GM19043 (cell line): ENCODE results near the gene TSC22D2.

Source experiments
- ATAC-seq: cut with Tn5 transposase; IDR thresholded peaks from one replicate; pipeline ENCODE4 v1.9.1; 2021; ENCODE audit warnings: low read depth; ENCODE audit not compliant: unreplicated experiment

The TSC22D2 gene

GRCh38 chr3:150410311-150411105, 2.4 kb downstream of the TSC22D2 start:
- ATAC-seq: no peak

GRCh38 chr3:150411106-150411460, 3.0 kb downstream of the TSC22D2 start:
- ATAC-seq: no peak

DNA sequence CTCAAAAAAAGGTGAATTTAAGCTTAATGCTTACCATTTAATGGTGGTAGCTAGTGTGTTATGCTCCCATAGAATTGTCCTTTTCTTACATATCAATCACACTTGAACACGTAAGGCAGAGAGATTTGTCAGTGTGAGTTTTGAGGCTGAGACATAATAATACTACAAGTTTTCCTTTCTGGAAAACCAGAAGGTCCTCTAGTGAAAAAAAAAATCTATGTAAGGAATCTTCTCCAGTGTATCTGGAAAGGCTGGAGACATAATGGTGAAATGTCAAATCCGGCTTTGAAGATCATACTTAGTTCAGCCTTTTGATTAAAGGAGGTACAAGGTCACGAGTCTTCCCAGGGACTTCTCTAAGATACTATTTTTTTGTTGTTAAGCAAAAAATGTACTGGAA, 3.4 kb downstream of the TSC22D2 start:
- no peak for ATAC-seq

GRCh38 chr3:150411976-150412375, 3.9 kb downstream of the TSC22D2 start:
- ATAC-seq: no peak

DNA sequence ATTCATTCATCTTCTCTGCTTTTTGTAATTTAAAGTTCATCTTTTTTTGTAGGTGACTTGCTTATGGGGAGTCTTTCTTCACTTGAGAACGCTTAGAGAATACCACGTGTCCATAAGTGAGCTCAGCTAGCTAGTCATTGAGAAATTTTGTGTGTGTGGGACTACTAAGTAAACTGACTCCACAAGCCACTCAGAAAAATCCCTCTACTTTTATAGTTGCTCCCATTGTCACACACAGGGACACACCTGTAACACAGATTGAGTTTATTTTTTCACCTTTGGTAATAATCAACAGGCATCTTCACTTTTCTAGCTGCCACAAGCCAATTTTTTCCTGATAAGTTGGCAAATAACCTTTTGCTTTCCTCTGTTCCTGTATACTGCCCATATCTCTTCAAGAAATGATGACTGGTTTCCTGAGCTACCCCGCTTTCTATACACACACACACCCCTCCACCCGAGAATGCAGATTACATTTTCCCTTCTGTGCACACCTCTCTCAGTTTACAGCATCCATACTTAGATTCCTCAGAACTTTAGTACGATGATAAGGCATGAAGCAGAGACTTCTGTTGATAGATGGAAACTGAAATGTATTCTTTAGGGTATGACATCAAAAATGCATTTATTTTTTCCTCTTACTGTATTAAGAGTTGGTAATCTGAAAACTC, 4.6 kb downstream of the TSC22D2 start:
- no peak for ATAC-seq

DNA sequence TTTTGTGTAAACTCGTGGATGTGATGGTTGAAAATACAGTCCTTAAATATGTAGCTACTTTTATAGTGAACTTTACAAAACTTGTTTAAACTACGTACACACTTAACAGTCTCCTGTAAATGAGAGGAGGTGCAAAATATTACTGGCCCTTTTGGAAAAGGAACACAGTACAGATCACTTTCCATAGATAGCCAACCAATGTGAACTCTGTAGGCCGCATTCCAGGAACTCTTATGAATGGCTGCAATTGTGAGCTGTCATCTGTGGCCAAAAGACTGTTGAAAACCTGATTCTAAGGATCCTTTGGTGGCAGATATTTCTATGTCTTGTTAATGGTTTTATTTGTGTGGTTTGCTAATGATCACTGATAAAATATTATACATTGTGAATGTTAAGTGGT, 6.2 kb downstream of the TSC22D2 start:
- no peak for ATAC-seq

GRCh38 chr3:150414959-150415358, 6.9 kb downstream of the TSC22D2 start:
- ATAC-seq: no peak

DNA sequence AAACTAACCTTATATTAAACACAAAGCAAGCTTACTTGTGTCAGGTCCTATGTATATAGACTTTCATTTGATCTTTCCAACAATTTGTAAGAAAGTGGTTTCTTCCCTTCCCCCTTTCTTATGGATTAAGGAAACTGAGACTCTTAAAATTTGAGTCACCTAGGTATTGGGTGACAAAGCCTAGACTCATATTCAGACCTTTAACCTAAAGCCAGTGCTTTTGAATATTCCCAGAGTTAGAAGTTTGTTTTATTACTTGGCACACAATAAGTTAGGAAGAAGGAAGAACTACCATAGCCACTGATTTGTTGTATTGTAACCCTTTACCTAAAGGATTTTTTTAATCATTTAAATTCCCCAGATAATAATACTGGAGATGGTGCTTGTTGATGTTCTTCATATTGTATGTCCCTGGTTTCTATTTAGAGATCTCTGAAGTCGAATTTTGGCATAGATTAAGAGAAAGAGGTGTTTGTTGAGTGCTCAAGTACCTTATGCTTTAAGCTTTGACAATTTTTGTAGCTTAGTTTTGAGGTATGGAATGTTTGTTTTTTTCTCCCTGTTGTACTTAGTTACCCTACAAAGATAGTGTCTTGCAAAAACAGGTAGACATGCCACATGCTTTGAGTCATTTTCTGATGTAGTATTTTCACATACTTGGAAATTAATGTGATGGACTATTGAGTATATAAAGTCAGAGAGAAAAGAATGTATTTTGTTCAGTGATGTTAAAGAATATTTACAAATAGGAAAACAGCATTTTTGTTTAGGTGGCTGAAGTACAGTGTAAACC, 11.2 kb downstream of the TSC22D2 start:
- no peak for ATAC-seq

DNA sequence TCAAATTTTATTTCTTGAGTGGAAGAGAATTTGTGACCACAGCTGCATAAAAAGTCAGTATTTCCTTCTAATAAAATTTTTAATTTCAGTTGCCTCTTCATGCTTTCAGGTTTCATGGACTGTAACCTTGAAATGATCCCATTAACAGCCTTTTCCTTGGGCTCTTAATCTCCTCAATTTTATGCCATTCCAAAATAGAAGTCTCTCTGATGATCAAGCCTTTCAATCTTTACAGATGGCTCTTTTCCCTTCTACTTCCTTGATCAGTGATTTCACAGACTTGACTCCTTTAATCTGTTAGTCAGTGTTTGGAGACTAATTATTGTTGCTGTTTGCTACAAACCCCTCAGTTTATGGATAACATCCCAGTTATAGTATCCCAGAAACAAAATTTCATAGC, 11.9 kb downstream of the TSC22D2 start:
- ATAC-seq: no peak

DNA sequence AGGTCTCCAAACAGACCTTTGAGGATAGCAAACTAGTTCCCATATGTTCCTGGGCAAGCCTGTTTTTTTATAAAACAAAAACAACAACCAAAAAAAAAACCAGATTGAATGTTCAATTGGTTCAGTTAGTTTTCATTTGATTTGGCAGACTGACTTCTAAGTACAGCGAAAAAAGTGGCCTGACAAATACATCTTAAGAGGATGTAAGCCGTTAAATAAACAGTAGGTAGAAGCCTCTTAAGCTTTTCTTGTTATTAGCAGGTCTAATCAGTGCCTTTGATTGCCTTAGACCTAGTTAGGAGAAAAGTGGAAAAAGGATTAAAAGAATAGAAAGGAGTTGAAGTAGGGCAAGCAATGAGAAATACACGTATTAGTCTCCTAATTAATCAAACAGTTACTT, 13.2 kb downstream of the TSC22D2 start:
- ATAC-seq: no peak

- ATAC-seq: no peak
Measured at GRCh38 chr3:150421799-150422548, 13.9 kb downstream of the TSC22D2 start.

DNA sequence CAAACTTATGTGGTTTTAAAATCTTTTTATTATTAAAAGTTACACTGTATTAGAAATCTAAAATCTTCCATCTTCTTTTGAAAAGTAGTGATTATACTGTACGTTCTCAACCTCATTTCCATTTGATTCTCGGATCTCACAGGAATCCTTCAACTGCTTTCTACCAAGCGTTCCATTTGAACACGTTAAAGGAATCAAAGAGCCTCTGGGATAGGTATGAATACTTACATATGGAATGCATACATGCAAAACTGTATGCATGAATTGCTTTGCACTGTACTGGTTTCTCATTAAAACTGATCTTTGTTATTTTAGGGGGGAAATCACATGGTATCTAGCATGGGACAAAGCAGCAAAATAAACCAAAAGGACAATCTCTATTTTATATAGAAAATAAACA, 14.8 kb downstream of the TSC22D2 start:
- ATAC-seq: no peak

GRCh38 chr3:150423761-150424160, 15.7 kb downstream of the TSC22D2 start:
- ATAC-seq: no peak

DNA sequence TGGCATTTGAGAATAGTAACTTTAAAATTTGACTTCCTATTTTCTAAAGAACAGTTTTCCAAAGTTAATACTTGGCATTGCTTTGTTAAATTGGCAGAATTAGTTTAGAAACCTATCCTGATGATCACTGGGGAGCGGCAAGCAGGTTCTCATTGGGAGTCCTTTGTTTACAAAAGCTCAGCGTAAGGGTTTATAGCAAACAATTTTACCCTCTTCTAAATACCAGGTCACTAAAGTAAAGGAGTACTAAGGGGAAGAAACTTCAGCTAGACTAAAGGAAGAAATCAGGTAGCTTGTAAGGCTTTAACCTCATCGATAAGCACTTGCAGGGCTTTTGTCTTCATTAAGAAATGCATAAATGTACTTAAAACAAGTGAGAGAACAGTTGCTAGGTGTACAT, 18.2 kb downstream of the TSC22D2 start:
- ATAC-seq: no peak

DNA sequence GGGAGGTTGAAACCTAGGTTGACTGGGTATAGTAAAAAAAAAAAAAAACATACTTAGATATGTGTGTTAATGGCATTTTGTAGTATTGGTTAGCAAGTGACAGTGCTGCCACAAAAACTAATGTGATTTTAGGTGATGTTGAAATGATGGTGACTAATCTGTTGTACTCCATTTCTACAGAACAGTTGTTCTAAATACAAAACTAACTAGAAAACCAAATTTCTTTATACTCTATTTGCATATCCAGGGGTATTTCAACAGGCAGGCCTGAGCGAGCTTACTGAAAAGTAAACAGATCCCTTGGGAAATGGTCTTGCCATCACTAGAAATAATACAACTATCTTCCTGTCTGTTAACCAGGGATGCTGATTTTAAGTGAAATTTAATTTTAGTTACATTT, 20.5 kb downstream of the TSC22D2 start:
- ATAC-seq: no peak

DNA sequence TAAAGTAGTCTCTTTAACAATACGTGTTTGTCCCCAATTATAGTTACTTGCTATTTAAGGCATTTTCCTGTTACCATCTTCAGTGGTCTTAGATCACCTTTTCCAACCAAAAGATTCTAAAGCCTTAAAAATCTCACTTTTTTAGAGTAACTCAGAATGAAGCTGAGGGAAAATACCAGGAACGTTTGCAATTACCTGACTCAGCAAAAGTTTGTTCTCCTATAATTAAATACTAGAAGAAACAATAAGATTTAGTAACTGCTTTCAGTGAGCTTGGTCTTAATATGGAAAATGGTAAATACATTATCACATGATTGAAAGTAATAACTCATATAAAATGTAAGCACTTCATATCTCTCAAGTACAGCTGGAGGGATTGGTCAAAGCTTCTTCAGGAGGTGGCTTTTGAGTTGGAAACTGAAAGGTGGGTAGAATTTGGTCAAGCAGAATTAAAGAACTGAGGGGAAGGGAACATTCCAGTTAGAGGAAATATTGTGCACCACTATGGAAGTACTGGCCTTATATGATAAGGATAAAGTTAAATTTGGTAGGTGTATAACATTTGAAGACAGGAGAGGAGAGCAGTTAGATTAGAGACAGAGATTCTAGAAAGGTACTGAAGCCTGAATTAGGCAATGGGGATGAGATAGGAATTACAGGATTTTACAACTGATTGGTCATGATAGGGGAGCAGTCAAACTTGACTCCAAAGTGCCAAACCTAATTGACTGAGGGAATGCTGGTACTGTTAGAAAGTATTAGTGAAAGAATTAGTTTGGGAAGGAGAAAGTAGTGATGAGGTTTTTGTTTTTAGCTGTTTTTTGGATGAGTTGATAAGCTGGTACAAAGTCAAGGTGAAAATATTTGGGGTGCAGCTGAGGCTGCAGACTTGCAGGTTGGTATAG, 21.9 kb downstream of the TSC22D2 start:
- ATAC-seq: no peak

- no peak for ATAC-seq
Measured at GRCh38 chr3:150433347-150433746, 25.2 kb downstream of the TSC22D2 start.

GRCh38 chr3:150434234-150434633, 26.1 kb downstream of the TSC22D2 start:
- ATAC-seq: no peak

GRCh38 chr3:150436161-150436560, 28.1 kb downstream of the TSC22D2 start:
- ATAC-seq: no peak

DNA sequence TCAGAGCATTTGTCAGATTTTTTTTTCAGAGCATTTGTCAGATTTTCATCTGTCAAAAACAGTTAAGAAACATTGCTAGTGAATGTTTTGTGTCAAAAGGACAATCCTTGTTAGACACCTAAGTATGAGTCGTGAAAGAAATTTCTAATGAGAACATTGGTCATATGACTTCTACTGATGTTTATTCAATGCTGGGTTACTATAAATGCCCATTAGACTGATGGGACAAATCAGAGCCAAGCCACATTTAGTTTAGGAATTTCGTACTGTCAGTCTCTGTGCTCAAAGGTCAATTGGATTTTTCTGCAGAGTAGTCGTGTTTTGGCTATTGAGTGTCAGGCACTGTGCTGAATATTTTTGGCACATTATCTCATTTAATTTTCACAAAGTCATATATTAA, 31.6 kb downstream of the TSC22D2 start:
- no peak for ATAC-seq
